HEK293T (cell line): Measurements from ENCODE around the gene AKIRIN2.
"Not testable (repeated sequence)": the region's sequence is repeated elsewhere in the genome, so short reads cannot be mapped to it uniquely, and the experiment has no call there.

Source experiments
- CTCF ChIA-PET: fragments of 350-600 bp; formaldehyde crosslinking; extraction: SDS; loops from one replicate; lab custom pipeline; 2021; ENCODE audit warnings: antibody characterized with exemption, inconsistent platforms; lab: Yijun Ruan, JAX
- POLR2A ChIA-PET: fragments of 350-600 bp; formaldehyde crosslinking; extraction: SDS; loops from one replicate; lab custom pipeline; 2020; ENCODE audit warnings: antibody characterized with exemption, inconsistent platforms; lab: Yijun Ruan, JAX
- DNase-seq: peaks from one replicate; pipeline ENCODE4 v3.0.0; 2012; ENCODE audit warnings: mixed read lengths; ENCODE audit errors: extremely low spot score
- ARNT ChIP-seq: fragments of 450-650 bp; IDR thresholded peaks from 2 replicates; pipeline ENCODE4 v1.6.1; 2017; ENCODE audit warnings: mild to moderate bottlenecking
- BHLHE40 ChIP-seq: fragments of 450-650 bp; IDR thresholded peaks from 2 replicates; pipeline ENCODE4 v1.6.1; 2016; ENCODE audit warnings: mild to moderate bottlenecking, moderate library complexity, borderline replicate concordance
- CTBP1 ChIP-seq: fragments of 450-650 bp; IDR thresholded peaks from 2 replicates; pipeline ENCODE4 v1.6.1; 2016; ENCODE audit warnings: borderline replicate concordance
- ELF4 ChIP-seq: fragments of 450-650 bp; IDR thresholded peaks from 2 replicates; pipeline ENCODE4 v1.6.1; 2017; ENCODE audit warnings: antibody characterized with exemption
- FOXA1 ChIP-seq: fragments of 450-650 bp; IDR thresholded peaks from 2 replicates; pipeline ENCODE4 v1.6.1; 2016; ENCODE audit warnings: mild to moderate bottlenecking
- FOXK2 ChIP-seq: fragments of 450-650 bp; IDR thresholded peaks from 2 replicates; pipeline ENCODE4 v1.6.1; 2016; ENCODE audit warnings: mild to moderate bottlenecking
- FOXM1 ChIP-seq: fragments of 450-650 bp; IDR thresholded peaks from 2 replicates; pipeline ENCODE4 v1.6.1; 2017; ENCODE audit warnings: mild to moderate bottlenecking, borderline replicate concordance
- HDGF ChIP-seq: fragments of 450-650 bp; IDR thresholded peaks from 2 replicates; pipeline ENCODE4 v1.6.1; 2017; ENCODE audit warnings: antibody characterized with exemption, borderline replicate concordance
- L3MBTL2 ChIP-seq: fragments of 450-650 bp; conservative IDR thresholded peaks from 2 replicates; pipeline ENCODE4 v1.6.1; 2016; ENCODE audit warnings: mild to moderate bottlenecking
- LEF1 ChIP-seq: fragments of 450-650 bp; IDR thresholded peaks from 2 replicates; pipeline ENCODE4 v1.6.1; 2017; ENCODE audit warnings: mild to moderate bottlenecking, borderline replicate concordance
- NFRKB ChIP-seq: fragments of 450-650 bp; IDR thresholded peaks from 2 replicates; pipeline ENCODE4 v1.6.1; 2016; ENCODE audit warnings: mild to moderate bottlenecking, moderate library complexity
- PKNOX1 ChIP-seq: fragments of 450-650 bp; IDR thresholded peaks from 2 replicates; pipeline ENCODE4 v1.6.1; 2016
- SP1 ChIP-seq: fragments of 450-650 bp; IDR thresholded peaks from 2 replicates; pipeline ENCODE4 v1.6.1; 2017
- SUZ12 ChIP-seq: fragments of 450-650 bp; IDR thresholded peaks from 2 replicates; pipeline ENCODE4 v1.6.1; 2016; ENCODE audit warnings: mild to moderate bottlenecking
- TARDBP ChIP-seq: fragments of 450-650 bp; IDR thresholded peaks from 2 replicates; pipeline ENCODE4 v1.6.1; 2016
- ZNF384 ChIP-seq: fragments of 450-650 bp; IDR thresholded peaks from 2 replicates; pipeline ENCODE4 v1.6.1; 2016

The AKIRIN2 gene

GRCh38 chr6:87710090-87710489 is 8.1 kb upstream of the AKIRIN2 start:
- TF ChIP-seq ZNF384 (no peak), FOXM1 (no peak), ARNT (no peak), ELF4 (no peak), PKNOX1 (no peak), L3MBTL2 (no peak), HDGF (no peak), TARDBP (no peak), LEF1 (no peak), CTBP1 (no peak), SP1 (no peak), FOXA1 (no peak), BHLHE40 (no peak), SUZ12 (no peak), FOXK2 (no peak), NFRKB (no peak)
- DNase-seq = no peak
- ChIA-PET POLR2A (no interaction called here), CTCF (interaction anchor here (0.7 kb wide), 1 partner anchor 17 kb away, joined by 4 read pairs; no protein-coding TSS in a partner anchor)

- DNase-seq, CTCF ChIA-PET, POLR2A ChIA-PET: not testable (repeated sequence)
Observed at GRCh38 chr6:87708581-87709427, 6.8 kb upstream of the AKIRIN2 start.

GRCh38 chr6:87706187-87706966 is 4.3 kb upstream of the AKIRIN2 start:
- POLR2A ChIA-PET = no interaction called here
- CTCF ChIA-PET = no interaction called here

GRCh38 chr6:87705070-87705691 is 3.1 kb upstream of the AKIRIN2 start:
- TF ChIP-seq L3MBTL2 (no peak), SUZ12 (no peak), PKNOX1 (no peak), TARDBP (no peak), FOXM1 (no peak), CTBP1 (no peak), FOXK2 (no peak), ZNF384 (no peak), BHLHE40 (no peak), LEF1 (no peak), SP1 (no peak), NFRKB (no peak), ARNT (no peak), FOXA1 (no peak), HDGF (no peak), ELF4 (no peak)
- CTCF ChIA-PET = interaction anchor here (0.6 kb wide), 1 partner anchor 12 kb away, joined by 4 read pairs; no protein-coding TSS in a partner anchor
- DNase-seq = no peak
- POLR2A ChIA-PET = no interaction called here

More at GRCh38 chr6:87706187-87706966, 4.3 kb upstream of the AKIRIN2 start:
- no peak for DNase-seq
- TF ChIP-seq TARDBP = no peak
- TF ChIP-seq HDGF = no peak
- TF ChIP-seq NFRKB = no peak
- no peak for TF ChIP-seq SP1
- TF ChIP-seq PKNOX1 = no peak
- no peak for TF ChIP-seq ZNF384
- no peak for TF ChIP-seq BHLHE40
- TF ChIP-seq FOXK2 = no peak
- TF ChIP-seq CTBP1 = no peak
- no peak for TF ChIP-seq L3MBTL2
- TF ChIP-seq LEF1 = no peak
- no peak for TF ChIP-seq ARNT
- no peak for TF ChIP-seq SUZ12
- TF ChIP-seq FOXM1 = no peak
- TF ChIP-seq ELF4 = no peak
- TF ChIP-seq FOXA1 = no peak

GRCh38 chr6:87703039-87703438 is 1.0 kb upstream of the AKIRIN2 start:
- CTCF ChIA-PET = interaction anchor here (1.2 kb wide), 2 partner anchors 129 to 624 kb away, joined by 3 to 4 read pairs; no protein-coding TSS in a partner anchor
- DNase-seq = not testable (repeated sequence)
- POLR2A ChIA-PET = interaction anchor here (0.9 to 1.8 kb wide), 6 partner anchors 11 to 148 kb away, joined by 3 to 8 read pairs (median 4); no protein-coding TSS in a partner anchor
